Stimulated activated CD8-positive, alpha-beta memory T cell treated with anti-CD3 and anti-CD28 coated beads, Interleukin-4, amount 100 ng/mL, for 1 hour (primary cell): ENCODE data around the gene SOHLH1.

Experiments used
- DNase-seq, 2 donors: peaks; one replicate each; pipeline ENCODE4 v3.0.0-alpha.2; 2020; ENCODE audit warnings: low read depth in 2 of 2, low spot score in 1 of 2

The SOHLH1 gene

DNA sequence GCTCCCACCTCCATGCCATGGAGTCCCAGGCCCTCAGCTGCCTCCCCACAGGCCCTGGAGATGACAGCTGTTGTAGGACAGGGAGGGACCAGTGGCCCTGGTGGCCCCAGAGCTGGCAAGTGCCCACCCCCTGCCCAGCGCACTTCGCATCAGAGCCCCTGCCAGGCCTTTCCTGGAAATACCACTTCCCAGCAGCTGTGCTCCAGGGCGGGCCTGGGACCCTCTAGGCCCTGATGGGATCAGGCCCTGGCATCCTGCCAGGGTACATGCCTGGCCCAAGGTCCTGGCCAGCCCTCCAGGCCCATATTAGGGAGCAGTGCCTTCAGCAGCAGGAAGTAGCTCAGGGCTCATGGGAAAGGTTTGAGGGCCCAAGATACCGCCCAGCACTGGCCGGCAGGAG is 5.2 kb upstream of the SOHLH1 start:
- DNase-seq = no peak

DNA sequence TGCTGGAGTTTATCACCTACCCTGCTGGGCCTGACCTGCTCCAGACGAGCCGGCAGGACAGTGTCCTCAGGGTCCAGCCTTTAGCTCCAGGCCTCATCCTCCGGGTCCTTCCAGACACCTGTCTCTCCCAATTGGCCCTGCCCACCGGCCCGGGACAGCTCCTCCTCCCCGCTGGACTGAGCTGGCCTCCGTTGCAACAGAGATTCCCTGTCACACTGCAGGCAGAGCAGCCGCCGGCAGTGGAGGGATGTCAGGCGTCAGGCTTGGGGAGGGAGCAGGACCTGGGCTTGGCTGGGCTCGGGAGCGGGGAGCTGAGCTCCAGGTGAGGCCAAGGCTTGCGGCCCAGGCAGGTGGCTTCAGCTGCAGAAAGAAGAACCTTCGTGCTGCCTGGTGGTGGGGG is 4.4 kb upstream of the SOHLH1 start:
- no peak for DNase-seq

DNA sequence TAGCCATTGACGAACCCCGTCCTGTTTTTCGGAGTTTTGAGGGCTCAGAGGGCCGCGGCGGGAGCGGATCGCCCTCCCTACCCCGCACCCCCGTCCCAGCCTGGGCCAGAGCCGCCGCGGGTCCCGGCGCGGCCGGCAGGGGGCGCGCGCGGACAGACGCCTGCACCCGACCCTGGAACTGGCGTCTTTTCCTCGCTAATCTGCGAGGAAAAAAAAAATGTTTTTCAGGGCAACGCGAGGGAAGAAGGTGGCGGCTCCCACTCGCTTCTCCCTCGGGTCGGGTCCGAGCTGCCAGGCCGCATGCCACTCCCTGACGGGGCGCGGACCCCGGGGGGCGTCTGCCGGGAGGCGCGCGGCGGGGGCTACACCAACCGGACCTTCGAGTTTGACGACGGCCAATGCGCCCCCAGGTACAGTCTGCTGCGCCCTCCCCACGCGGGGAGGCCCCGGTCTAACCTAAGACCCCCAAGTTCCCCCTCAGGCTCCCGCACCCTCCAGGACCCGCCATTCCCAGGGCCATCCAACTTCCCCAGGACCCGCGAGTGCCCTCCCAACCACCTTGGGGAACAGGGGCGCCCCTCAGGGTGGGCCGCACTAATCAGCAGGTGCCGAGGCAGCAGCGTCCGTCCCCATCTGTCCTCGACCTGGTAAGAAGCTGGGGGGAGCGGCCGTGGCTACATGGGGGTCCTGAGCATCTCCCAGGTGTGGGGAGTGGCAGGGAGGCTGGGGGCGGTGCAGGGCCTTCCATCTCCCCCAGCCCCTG is 2.9 kb upstream of the SOHLH1 start, which contains the start of gene KCNT1:
Gene KCNT1, plus strand, starts transcription at position 227 of the 763 bp plus-strand sequence. Its CDS starts 74 bp downstream, at position 301.
- DNase-seq = peak in 1 of 2 donors; percentile 17

DNA sequence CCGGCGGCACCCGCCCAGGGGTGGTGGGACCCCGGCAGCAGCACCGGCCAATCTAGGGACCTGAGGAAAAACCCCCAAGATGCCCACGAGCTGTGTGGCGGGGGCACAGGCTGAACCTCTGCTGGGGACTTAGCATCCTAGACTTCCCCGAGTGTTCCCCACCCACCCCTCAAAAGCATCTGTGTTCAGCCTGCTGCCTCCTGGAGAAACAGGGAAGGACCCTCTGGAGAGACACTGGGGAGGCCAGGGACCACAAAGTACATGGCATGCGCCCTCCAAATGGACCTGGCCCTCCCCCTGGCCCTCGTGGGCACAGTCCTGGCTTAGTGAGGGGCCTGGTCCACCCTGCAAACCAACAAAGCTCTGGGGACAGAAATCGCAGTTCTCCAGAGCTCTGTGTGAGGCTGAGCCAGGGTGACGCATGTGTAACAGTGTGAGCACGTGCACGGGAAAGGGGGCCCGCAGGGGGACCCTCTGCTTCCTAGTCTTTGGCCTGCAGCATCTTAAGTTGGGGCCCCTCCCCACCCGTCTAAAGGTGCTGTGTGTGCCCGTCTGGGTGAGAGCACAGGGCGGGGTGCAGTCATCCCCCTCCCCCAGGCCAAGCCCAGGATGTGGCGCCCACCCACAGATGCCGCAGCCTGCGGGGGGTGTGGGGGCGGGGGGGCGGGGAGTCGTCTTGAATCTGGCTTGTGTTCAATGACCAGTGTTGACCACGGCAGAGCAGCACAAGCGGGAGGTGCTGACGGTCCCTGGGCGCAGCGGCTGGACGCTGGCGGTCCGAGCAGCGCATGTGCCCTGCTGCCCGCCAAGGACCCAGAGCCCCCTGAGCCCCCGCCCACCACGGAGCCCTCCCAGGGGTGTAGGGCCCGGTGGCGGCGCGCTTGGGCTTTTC is 2.0 kb upstream of the SOHLH1 start:
- DNase-seq = no peak

DNA sequence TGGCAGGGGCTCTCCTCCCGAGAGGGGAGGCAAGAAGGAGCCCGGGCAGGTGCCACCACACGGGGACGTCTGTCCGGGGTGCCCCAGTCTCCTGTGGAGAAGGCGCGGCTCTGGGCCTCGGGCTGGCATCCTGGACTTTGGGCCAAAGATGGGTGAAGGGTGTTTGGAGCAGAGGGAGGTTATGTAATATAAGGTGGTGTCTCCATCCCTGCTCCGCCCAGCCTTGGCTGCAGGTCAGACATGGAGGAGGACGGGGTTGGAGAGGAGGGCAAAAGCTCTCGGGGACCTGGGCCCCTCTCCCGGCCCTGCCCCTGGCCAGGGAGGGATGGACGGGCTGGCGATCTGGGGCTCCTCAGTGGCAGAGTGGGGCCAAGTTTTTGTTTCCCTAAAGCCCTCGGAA is 1.2 kb upstream of the SOHLH1 start:
- DNase-seq = no peak

DNA sequence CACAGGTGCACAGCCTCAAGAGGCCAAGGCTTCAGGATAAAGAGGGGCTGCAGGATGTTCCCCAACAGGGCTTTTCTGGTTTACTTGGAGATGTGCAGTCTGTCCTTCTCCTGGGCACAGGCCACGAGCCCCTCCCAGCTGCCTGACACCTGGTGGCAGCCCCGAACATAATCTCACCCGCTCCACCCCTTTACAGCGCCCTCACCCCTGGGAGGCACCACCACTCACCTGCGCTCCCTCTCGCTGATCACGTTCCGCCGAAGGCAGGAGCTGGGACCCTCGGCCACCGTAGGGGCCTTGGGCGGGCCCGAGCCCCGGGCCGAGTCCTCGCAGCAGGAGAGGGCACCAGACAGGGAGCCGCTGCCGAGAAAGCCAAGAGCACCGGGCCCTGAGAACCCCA is 514 bp downstream of the SOHLH1 start:
- DNase-seq = no peak

DNA sequence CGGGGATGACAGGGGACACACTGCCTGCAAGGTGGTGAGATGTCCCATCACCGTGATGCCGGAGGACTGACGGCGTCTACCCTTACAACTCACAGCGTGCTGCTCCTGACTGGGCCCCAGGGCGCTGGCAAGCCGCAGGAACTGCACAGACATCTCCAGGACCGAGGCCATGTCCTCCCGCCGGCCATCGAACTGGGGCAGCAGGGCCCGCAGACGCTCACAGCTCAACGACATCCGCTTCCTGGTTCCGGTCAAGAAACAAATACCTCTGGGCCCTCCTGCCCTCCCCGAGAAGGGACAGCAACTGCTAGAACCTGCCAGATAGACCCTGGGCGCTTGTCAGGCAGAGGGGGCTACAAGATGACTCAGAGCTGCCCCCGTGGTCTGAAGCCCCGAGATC is 1.0 kb downstream of the SOHLH1 start:
- DNase-seq = no peak

DNA sequence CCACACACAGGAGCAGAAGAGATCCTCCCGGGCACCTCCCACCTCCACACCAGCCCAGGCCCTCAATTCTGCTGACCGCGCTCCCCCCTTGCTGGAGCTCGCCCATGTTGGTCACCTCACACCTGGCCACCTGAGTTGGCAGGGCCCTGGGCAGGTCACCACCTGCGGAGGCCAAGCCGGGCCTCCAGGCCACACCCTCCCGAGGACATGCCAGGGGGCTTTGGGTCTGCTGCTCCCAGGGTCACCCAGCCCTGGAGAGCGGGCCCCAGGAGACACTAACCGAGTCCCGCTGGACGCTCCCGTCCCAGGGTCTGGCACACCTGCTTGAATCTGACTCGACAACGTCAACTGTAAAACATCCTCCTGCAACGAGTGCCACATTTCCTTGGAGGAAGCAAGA is 2.1 kb downstream of the SOHLH1 start:
- DNase-seq = no peak

DNA sequence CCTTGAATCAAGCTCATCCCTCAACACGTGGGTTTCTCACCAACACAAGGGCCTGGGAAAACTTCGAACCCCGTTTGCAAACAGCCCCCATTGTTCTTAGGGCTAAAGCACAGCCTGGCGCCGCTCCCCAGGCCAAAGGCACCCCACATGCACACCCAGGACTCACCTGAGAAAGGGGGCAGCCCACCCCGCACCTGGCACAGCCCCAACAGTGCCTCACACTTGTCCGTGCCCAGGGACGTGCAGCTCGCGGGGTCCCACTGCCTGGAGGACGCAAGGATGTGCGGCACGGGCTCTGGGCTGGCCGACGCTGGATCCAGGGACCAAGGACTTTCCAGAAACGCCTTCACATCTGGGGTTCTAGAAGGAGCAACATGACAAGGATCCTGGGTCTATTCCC is 2.8 kb downstream of the SOHLH1 start:
- DNase-seq = no peak

DNA sequence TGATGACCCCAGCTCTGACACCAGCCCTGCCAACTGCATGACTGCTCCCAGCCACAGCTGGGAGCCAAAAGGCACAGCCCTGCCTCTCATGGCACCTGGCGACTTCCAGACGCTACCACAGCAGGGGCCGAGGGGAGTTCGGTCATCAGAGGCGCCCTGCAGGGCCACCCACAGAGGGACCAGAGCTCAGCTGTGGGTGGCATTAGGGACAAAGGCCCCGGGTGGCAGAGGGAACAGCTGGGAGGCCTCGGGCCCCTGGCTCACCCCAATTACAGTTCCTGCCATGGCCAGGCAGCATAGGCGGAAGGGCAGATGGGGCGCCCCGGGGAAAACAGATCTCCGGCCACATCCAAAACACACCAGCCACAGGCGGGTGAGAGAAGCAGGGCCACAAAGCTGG is 3.6 kb downstream of the SOHLH1 start:
- DNase-seq = no peak

DNA sequence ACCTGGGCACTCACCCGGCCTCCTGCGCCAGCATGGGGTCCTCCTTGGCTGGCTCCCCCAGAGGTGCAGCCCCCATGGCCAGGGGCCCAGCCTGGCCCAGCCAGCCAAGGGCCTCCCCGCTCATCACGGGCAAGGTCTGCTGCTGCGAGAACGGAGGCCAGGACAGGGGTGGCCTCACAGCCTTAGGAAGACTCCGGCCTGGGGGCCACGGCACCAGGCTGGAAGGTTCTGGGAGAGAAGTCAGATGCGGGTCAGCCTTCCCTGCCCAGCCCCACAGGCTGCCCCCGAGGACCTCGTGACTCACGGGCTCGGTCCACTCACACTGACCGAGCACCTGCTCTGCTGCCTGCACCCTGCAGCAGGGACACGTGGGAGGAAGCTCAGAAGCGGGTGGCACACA is 4.2 kb downstream of the SOHLH1 start:
- DNase-seq = no peak

DNA sequence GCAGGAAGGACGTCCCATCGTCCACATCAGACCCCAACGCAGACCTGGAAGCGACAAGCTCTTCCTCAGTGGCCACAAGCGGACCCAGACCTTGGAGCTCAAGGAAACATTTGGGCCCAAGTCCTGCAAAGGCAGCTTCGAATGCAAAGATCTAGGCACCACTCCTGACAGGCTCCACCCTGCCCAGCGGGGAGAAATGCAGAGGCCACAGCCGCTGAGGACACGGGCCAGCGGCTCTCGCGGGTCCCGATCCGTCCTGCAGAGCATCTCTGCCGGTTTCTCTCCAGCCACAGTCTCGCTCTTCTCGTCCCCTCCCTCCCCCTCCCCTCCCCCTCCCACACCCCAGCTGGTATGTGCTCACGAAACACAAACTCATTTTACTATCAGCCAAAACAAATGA is 4.9 kb downstream of the SOHLH1 start:
- DNase-seq = no peak

DNA sequence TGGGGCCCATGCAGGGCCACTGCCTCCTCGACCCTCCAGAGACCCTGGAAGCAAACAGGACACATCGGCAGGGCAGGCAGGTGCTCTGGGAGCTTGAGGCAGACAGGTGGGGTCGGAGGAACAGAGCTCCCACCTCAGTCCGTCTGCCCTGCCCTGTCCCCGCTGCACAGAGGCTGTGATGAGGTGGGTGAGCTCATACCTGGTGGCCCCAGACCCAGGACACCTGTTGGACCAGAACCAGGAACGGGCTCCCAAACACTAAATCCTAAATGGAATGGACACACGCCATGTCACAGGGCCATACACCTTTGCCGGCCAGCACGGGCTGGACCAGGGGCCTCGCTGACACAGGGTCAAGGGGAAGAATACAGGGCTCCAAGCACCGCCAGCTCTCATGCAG is 5.5 kb downstream of the SOHLH1 start:
- no peak for DNase-seq

DNA sequence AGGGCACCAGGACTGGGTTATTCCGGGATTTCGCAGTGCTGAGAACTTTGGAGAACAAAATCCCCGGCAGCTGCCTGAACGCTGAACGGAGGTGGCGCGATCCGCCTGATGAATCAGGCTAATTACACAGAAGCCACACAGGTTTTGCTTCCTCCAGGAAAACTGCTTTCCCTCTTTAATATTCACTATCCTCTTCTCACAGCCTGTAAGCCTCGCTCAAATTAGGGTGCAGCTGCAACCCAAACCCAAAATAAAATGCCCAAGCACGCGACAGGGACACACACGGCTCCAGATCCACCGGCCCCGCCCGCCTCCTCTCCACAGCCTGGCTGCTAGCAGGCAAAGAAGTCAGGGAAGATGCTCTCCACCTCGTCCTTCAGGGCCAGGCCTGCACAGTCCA is 6.0 kb downstream of the SOHLH1 start:
- no peak for DNase-seq

DNA sequence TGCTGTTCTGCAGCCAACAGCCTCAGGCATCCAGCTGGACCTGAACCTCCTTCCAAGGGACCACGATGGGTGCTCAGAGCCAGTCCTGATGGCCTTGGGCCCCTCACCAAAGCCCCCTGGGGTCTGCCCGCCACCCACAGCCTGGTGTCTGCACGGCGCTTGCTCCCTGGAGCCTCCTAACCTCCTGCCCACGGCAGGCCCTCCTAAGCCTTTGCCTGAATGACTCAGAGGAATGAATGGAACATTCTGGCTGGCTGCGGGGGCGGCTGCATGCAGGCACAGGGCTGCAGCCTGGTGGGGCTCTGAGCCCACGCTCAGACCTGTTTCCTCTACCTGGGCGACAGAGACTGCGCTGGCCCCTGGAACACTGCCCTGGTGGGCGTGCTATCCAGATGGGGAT is 6.9 kb downstream of the SOHLH1 start:
- no peak for DNase-seq

DNA sequence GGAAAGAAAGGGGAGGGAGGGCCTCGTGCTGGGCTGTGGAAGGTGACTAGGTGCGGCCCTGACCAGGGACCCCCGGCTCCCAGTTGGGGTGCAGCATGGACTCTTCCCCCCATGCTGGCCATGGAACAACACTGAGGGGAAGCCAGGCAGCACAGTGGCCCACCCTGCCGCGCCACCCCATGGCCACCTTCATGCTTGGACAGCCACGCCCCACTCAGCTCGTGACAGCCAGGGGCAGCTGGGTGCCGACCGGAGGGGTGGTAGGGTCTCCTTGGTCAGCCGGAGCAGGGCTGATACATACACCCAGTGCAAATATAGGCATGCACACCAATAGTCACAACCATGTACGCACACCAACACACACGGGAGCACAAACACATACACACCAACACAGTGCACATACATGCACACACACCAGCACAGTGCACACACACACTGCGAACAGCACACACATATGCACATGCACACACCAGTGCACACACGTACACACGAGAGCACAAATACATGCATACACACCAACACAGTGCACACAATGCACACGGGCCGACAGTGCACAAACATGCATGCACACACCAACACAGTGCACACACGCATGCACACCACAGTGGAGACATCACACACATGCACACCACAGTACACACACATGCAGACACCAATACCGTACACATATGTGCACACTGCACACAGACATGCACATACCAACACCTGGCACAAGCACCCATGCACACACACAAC is 8.3 kb downstream of the SOHLH1 start:
- no peak for DNase-seq

DNA sequence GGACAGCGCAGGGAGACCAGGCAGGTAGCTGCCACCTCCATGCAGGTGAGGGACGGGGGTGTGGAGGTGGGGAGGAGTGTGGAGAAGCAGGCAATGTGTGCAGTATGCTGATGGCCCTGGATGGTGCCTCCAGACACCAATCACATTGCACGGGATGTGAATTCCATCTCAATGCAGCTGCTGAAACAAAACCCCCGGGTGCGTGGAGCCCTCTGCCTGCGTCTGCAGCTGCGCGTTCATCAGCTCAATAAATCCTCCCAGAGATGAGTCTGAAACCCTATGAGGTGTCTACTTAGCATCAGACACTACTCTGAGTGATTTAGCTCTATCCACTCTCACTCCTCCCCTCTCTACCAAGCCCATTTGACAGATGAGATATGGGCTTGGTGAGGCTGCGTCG is 10.3 kb downstream of the SOHLH1 start:
- no peak for DNase-seq

DNA sequence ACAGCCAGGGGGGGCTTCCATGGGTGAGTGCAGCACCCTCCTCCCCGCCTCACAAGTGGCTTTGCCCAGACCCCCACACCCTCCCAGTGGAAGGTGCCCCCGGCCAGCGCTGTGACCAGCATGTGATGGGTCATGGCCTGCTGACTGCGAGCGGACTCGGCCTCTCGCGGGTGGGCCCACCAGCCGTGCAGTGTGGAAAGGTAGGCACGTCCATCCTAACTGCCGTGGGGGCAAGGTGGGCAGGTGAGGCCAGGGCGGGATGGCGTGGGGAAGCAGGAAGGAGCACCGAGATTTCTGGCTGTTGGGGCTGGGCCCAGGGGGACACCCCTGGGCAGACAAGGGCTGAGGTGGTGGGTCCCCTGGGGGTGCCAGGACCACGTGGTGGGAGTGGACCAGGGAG is 12.1 kb downstream of the SOHLH1 start:
- DNase-seq = no peak

DNA sequence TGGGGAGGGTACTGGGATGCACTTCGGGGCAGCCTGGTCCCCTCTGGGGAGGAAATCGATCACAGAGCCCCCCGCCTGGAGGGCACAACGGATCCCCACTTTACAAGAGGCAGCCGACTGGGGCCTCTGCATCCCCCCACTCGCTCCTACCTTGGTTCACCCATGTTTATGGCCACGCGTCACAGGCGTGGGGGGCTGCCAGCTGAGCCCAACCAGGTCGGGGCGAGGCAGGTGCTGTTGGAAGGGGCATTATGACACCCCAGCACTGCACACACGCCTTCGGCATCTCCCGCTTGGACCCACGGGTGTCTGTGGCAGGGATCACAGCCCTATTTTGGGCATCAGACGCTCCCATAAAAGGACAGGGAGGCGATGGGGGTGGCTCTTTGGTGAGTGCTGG is 14.6 kb downstream of the SOHLH1 start:
- no peak for DNase-seq

DNA sequence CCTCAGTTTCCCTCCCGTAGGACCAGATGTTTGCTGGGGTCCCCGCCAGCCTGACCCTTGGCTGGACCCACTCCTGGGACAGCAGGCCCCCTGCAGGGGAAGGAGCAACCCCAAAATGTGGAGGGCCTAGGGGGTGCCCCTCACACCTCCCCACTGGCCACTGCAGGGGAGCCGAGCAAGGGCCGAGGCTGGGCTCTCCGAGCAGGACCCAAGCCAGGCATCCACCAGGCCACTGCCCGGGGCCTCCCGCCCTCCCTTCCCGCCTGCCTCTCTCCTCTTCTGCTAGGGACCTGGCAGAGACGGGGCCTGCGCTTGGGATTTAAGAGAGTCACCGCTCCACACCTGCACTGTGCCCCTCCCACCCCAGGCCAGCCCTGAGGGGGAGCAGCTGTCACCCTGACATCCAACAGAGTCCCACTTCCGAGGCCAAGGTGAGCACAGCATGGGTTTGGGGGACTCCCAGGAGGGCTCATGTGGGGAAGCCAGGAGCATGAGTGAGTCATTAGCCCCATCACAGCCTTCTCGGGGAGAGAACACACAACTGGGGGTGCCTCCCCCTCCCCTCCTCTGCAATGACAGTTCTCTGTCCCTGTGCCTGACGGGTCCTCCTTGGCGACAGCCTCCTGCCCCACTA is 15.8 kb downstream of the SOHLH1 start:
- no peak for DNase-seq

DNA sequence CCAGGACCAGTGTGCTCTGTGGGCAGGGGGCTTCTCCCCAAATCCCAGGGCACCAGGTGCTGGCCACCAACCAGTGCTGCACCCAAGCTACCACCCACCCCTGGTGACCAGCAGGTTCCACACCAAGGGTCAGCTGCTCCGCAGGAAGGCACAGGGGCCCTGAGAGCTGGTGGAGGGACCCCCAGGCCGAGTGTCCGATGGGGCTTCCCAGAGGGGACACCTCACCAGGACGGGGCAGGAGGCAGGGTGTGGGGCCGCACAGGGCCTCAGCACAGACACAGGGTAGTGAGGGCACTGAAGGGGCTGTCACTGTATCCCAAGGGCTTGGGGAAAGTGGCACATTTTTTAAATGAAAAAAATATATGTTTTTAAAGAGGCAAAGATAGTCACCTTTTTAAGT is 18.1 kb downstream of the SOHLH1 start:
- DNase-seq = no peak
